LHCN-M2 (cell line): Measurements from ENCODE around the gene PPP1R14B. TPM values are rescaled to one million over a fixed set of nuclear protein-coding genes. Genes with fewer than 3 reads are reported as not detected.

ENCODE experiments used
- DNase-seq: peaks from one replicate; pipeline ENCODE4 v3.0.0-alpha.2; 2012; ENCODE audit warnings: low read depth
- total RNA-seq: library from RNA; depleted of rRNA; stranded (reverse); fragments of >200 nt; gene quantifications from 2 replicates; pipeline ENCODE4 v1.2.3, GENCODE V29; 2014

The PPP1R14B gene
- total RNA-seq, 1 experiment from 2014 or later: 696 TPM

DNA sequence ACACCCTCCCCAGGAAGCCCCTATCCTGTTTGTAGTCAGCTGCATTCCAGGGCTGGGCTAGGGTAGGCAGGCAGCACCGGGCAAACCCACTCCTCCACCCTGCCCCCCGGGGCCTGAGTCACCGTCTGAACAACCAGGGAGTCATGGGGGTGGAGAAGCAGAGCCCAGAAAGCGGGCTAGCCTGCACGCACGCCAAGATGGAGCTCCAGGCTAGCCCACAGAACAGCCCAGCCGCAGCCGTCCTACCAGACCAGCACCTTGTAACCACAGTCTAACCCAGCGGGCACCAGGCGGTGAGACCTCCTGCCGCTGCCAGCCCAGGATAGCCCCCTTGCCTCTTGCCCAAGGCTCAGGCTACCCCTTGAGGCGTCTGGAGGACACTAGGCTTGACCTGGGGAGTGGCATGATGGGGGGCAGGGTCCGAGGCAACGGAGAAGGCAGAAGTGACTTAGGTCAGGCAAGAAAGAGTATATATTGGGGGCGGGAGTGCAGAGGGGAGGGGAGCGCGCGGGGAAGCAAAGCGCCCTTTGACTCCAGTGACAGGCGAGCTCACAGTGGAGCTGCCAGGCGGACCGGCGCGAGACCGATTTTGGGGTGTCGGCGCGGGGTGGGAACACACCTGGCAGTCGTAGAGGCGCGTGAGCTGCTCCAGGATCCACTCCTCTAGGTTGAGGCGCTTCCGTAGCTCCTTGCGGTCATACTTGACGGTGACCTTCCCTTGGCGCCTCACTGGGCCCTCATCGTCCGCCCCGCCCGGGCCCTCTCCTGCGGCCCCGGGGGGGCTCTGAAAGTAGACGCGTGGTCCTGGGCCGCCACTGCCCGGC lies 734 bp downstream of the PPP1R14B start:
- DNase-seq: peak; percentile 100

DNA sequence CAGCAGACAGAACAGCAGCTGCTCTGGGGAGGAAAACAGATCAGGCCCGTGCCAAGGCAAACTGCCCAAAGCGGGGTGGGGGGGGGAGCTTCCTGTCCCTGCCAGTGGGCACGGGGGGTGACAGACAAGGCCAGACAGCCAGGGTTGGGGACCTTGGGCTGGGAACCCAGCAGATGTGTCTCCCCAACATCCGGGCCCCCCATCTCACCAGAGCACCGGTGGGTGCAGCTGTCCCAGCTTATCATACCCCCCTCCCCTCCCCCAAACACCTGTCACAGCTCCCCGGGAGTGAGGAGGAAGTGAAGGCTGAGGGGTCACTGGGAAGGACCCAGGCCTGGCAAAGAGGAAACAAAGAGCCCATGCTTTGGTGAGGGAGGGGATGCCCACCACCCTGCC lies 1.3 kb downstream of the PPP1R14B start:
- no peak for DNase-seq

DNA sequence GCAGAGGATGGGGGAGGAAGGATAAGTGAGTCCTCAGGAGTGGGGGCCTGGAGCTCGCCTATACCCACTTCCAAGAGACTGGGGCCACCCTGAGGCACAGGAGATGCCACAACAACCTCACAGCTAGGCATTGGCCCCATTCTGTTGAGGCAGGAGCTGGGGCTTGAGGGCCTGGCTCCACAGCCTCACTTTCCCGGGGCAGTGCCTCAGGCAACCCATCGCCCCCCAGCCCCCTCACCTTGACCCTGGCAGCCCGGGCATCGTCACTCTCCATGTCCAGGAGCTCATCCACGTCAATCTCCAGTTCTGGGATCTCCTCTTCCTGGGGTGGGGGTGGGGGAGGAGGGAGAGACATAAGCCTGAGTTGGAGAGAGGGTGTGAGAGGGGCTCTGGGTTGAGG lies 1.8 kb downstream of the PPP1R14B start:
- no peak for DNase-seq

DNA sequence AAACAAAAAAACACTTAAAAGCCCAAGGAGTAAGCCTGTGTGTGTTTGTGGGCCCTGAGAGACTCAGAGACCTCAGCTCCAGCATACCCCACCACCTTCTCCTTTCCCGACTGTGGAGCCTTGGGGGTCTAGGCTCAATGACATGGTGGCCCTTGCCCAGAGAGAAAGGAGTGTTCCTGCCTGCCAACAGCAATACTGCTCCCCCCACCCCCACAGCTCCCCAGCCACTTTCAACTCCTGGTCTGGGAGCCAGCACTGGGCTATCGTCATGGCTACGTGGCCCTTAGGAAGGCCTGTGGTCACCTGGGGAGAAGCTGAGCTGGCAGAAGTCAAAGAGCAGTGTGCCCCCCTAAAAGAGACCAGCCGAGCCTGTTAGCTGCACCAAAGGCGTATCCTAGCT lies 2.6 kb downstream of the PPP1R14B start:
- no peak for DNase-seq

DNA sequence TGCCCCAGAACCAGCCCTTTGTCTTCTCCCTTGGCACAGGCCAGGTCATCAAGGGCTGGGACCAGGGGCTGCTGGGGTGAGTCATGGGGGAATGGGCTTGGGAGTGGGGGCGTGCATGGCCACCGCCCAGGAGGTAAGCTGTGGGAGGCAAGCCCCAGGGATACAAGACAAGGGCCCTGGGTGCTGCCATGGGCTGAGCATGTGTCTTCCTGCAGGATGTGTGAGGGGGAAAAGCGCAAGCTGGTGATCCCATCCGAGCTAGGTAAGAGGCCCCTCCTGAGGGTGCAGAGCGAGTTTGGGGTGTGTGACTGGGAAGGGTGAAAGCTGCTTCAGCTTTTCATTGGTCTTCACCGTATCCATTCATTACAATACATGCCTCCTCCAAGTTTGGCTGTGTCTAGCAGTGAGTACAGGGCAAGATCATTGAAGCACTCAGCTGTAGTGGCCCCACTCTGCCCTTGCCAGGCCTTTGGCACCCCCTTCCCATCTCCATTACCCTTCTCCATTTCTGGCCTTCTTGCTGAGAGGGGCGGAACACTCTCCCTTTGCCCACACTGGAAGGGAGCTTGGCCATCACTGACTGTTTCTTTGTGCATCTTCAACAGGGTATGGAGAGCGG lies 3.4 kb downstream of the PPP1R14B start:
- no peak for DNase-seq

DNA sequence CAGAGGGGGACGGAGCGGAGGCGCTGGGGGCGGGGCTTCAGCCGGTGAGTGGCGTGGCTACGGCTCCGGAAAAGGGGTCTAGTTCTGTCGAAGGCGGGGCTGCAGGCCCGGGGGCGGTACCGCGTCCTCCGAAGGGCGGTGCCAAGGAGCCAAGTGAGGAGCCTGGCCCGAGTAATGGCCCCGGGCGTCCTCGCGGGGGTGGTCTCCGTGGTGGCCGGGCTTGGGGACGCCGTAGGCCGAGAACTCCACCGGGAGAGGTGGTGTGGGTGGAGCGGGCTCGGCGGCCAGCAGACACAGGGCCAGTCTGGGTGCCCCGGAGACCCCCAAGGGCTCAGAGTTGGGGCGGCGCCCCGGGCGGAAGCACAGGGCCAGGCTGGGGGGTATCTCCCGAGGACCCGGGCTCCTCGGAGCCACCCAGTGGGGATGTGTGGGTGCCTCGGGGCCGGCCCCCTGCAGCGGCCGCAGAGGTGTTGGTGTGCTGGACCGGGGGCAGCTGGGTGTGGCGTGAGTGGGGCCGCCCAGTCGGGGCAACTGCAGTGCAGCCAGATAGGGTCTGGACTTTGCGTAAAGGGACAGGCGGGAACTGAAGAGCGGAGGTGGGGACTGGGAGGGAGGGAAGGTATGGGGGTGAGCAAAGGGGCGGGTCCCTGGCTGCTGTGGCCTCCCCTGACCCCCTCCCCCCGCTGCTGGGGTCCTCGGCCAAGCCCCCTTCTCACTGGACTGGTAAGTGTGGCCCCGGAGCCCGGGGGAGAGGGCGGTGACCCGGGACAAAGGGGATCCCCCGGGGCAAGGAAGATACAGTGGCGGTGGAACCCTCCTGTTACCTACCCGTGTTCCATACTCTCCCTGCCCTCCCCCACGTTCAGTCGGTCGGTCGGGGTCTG lies 5.0 kb downstream of the PPP1R14B start:
- DNase-seq: peak; percentile 63

GRCh38 chr11:64241241-64241490 lies 5.6 kb downstream of the PPP1R14B start:
- DNase-seq: peak; percentile 98

DNA sequence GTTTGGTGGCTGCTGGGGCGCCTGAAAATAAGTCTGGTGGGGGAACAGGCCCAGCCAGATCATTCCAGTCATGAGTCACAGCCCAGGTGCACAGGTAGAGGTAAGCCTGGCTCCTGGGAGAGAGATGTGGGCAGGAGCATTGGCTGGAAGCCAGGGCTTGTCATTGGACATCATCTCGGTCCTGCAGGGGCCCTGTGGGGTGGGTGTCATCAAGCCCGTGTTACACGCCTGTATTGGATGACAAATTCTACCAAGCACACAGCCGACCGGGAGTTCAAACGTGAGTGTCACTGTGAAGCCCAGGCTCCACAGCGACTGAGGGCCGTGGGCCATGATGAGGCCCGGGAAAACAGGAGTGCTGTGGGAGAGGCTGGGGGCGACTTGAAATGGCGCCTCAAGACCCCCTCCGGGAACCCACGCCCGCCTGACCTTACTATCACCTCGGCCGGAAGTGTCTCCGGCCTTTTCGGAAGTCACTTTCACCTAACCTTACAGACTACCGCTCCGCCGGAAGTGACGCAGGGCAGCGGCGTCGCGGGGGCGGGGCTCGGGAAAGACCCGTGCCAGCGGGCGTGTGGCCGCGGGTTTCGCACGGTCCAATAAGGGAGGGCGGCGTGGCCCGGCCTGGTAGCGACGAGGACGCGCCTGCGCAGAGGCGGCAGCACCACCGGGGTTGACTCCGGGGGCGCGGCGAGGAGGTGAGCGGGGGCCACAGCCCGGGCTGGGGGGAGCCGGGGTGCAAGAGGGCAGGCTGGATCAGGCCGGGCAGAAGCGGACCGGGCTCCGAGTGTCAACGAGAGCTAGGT lies 6.1 kb downstream of the PPP1R14B start, which contains the start of gene FKBP2:
Gene FKBP2, plus strand, starts transcription at position 661 of the 806 bp plus-strand sequence. CDS start 1,293 bp downstream, outside the sequence.
- peak; percentile 94 for DNase-seq

GRCh38 chr11:64239662-64240434 lies 6.9 kb downstream of the PPP1R14B start:
- no peak for DNase-seq

- no peak for DNase-seq
Observed at GRCh38 chr11:64238999-64239398, 7.7 kb downstream of the PPP1R14B start.

GRCh38 chr11:64238076-64238475 lies 8.7 kb downstream of the PPP1R14B start:
- DNase-seq: no peak

GRCh38 chr11:64237484-64237951 lies 9.2 kb downstream of the PPP1R14B start:
- no peak for DNase-seq

DNA sequence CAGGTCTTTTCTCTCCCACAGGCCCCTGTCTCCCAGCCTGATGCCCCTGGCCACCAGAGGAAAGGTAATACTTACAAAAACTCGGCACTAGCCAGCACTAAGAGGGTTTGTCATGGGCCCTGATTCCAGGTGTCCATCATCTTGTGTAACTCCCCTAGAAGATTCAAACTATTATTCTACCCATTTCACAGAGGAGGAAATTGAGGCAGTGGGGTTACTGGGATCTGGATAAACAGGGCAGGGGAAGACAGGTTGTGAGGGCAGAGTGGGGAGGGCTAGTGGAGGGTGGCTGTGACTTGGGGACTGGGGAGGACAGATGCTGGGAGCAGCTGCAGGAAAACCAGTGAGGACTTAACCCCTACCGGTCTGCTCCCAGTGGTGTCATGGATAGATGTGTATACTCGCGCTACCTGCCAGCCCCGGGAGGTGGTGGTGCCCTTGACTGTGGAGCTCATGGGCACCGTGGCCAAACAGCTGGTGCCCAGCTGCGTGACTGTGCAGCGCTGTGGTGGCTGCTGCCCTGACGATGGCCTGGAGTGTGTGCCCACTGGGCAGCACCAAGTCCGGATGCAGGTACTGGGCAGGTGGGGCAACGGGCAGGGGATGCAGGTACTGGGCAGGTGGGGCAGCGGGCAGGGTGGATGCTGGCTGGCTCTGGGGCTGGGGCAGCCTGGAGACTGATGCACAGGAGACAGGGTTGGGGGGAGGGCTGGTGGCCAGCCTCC lies 11.1 kb downstream of the PPP1R14B start:
- DNase-seq: no peak

- DNase-seq: no peak
Observed at GRCh38 chr11:64234647-64235379, 11.9 kb downstream of the PPP1R14B start.

DNA sequence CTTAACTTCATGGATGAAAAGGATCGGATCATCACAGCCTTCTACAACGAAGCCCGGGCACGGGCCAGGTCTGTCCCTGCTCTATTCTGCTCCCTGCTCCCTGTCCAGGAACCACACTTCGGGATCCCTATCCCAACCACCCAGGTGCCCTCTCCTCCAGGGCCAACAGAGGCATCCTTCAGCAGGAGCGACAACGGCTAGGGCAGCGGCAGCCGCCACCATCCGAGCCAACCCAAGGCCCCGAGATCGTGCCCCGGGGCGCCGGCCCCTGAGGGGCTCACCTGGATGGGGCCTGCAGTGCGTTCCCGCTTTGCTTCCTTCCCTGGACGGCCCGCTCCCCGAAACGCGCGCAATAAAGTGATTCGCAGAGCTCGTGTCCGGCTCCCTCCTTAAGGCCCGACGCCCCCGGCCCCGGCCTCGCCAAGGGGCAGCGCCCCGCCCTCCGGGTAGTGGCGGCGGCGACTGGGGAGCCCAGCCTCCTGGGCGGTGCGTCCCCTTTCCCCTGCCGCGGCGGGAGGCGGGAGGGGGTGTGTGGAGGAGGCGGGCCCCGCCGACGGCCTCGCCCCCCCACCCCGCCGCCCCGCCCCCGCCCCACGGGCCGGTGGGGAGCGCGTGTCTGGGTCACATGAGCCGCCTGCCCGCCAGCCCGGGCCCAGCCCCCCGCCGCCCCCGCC lies 12.7 kb downstream of the PPP1R14B start, which contains the start of gene VEGFB:
Gene VEGFB, plus strand, starts transcription at position 672 of the 674 bp plus-strand sequence. CDS start 250 bp downstream, outside the sequence.
- DNase-seq: no peak

GRCh38 chr11:64232967-64233315 lies 13.8 kb downstream of the PPP1R14B start:
- no peak for DNase-seq

GRCh38 chr11:64232182-64232966 lies 14.4 kb downstream of the PPP1R14B start:
- no peak for DNase-seq

DNA sequence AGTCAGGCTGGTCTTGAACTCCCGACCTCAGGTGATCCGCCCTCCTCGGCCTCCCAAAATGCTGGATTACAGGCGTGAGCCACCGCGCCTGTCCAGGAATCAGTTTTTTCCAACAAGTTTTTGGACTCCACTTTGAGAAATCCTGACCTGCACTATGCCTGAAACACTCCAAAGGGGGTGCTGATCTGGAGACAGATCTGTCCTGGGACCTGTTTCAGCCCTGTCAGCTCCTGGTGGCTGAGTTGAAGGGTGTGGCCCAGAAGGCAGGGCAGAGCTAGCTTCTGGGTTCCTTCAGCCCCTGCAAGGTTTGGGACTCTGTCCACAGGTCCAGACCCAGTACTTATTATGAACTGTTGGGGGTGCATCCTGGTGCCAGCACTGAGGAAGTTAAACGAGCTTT lies 15.2 kb downstream of the PPP1R14B start:
- DNase-seq: no peak
